ENCODE measurements around the gene SMARCA2.
"Not testable (repeated sequence)": the region's sequence is repeated elsewhere in the genome, so short reads cannot be mapped to it uniquely, and the experiment has no call there.

The SMARCA2 gene

DNA sequence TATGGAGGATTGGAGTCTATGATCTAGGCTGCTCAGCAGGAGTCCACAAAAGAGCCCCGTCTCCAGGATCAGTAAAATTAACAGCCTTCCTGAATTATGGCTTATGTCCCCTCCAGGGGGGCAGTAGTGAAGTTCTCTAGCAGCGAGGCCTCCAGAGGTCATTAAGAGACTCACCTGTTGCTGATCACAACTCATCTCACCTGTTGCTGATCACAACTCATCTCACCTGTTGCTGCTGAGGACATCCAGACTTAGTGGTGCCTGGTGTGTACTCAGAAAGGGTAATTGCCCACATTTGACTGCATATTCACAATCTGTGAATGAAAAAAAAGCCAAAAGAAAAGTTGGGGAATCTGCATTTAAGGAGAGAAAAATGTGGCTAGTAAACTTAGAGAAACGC, 129.5 kb downstream of the SMARCA2 start:
- no peak for DNase-seq (ENCODE audit: low spot score)

DNA sequence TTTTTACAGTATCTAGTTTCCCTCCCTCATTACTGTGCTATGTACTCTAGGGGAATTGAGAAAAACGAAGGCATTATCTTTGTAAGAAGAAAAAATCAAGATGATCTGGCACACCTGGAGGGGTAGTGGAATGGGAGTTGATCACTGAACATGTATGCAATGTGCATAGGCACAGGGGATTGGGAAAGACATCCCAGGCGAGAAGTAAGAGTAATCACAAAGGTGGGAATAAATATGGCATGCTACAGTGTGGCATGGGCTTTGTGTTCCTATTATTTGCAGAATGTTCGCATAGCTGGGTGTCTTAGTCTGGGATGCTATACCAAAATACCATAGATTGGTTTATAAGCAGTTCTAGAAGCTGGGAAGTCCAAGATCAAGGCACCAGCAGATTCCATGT, 130.6 kb downstream of the SMARCA2 start:
- DNase-seq (ENCODE audit: low spot score): no peak

DNA sequence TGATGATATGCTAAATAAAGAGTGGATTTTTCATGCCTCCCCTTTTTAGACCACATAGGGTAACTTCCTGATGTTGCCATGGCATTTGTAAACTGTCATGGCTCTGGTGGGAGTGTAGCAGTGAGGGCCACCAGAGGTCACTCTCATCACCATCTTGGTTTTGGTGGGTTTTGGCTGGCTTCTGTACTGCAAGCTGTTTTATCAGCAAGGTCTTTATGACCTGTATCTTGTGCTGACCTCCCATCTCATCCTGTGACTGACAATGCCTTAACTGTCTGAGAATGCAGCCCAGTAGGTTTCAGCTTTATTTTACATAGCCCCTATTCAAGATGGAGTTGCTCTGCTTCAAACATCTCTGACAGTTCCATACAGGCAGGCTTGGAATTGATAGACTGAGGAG, 131.6 kb downstream of the SMARCA2 start:
- DNase-seq (ENCODE audit: low spot score): not testable (repeated sequence)

DNA sequence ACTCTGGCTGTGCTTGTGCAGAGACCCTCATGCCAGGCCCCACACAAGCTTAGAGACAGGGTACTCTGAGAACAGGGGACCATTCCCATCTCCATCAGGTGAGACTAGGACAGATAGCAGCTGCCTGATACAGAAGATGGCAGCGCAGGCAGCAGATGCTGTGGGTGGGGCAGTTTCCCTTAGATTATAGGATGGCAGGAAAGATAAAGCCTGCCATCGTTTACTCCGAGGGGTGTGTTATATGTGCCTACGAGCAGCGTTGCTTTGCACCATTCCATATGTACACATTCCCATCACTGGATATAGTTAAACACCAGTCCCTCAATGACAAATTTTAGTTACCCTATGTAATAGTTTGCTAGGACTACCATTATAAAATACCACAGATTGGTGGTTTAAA, 135.2 kb downstream of the SMARCA2 start:
- DNase-seq (ENCODE audit: low spot score): no peak

DNA sequence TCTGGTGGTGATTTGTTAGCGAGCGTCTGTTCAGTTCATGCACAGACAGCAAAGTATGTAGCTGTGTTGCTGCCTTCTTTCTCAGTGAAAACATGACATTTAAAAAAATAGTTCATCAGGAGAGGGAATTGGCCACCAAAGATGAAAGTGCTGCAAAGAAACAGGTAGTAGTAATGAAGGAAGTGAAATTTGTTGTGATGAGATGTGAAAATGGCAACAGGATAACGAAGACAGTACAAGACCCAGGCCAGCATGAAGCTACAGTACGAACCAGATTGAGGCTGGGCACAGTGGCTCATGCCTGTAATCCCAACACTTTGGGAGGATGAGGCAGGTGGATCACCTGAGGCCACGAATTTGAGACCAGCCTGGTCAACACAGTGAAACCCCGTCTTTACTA, 136.0 kb downstream of the SMARCA2 start:
- DNase-seq (ENCODE audit: low spot score): no peak

DNA sequence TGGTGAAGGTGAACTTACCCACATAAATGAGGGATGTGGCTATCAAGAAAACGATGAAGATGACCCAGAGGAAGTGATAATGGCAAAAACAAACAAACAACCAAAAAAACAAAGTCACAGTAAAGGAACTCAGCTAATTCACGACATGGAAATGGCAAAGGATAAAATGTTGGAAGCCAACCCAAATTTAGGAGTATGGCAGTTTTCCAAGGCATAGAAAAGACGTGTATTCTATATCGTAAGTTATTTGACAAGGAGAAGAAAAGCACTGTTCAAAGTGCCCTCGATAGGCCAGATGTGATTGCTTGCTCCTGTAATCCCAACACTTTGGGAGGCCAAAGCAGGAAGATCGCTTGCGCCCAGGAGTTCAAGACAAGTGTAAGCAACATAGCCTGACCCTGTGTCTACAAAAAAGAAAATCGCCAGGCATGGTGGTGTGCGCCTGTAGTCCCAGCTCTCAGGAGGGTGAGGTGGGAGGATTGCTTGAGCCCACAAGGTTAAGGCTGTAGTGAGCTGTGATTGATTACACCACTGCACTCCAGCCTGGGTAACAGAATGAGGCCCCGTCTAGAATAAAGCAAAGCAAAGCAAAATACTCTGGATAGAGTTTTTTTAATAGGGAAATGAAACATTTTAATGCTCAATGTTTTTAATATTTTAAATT, 138.0 kb downstream of the SMARCA2 start:
- no peak for DNase-seq (ENCODE audit: low spot score)

DNA sequence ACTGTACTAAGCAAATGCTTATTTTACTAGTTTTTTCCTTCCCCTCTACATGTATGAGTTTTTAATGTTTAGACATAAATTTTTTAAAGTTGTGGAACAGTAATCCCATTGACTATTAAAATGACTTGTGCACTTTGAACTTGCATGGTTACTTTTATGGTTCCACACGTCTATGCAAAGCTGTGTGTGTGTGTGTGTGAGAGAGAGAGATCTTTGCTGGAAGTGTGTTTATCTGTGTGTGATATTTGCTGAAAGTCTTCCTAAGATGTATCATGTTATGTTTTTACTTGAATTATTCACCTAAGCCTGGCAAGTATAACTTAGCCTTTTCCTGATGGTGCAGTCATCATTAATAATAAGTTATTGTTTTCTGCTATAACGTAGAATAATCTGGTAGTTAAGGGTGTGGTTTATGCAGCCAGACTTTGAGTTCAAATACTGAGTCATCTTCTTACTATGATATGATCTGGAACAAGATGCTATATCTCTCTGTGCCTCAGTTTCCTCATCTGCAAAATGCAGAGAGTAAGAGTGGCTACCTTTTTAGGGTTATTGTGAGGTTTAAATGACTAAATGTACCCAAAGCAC, 138.6 kb downstream of the SMARCA2 start:
- no peak for DNase-seq (ENCODE audit: low spot score)

DNA sequence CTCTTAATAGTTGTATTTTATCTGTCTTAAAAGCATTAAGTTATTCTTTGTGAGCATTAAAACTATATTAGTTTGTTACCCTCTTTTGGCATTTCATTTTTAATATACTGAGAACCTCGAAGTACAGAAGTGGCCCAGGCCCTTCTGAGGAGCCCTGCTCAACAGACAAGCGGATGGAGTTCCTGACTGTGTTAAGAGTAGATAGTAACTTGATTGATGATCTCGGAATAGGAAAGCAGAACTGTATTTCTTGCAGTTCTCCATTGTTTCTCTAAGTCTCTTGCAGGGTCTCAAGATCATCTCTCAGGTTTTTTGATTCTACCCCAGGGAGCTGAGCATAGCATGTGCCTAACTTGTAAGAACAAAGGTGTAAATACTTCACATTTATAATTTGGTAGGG, 139.6 kb downstream of the SMARCA2 start:
- no peak for DNase-seq (ENCODE audit: low spot score)

DNA sequence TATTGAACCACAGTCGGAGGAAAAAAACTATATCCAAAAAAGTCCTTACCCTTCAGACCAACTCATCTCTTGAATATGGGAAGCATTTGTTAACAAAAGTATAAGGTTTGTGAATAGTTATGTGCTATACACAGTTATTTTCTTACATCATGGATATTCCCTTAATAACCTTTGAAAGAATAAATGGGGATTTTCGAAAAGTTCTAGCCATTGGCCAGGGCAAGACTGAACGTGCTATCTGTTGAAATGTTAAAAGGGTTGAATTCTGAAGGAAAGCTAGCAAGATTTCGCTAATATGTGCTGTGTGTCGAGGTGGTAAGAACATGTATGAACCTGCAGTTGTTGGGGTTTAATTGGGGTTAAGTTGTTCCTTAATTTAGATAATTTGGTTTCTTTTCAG, 140.8 kb downstream of the SMARCA2 start:
- no peak for DNase-seq (ENCODE audit: low spot score)

DNA sequence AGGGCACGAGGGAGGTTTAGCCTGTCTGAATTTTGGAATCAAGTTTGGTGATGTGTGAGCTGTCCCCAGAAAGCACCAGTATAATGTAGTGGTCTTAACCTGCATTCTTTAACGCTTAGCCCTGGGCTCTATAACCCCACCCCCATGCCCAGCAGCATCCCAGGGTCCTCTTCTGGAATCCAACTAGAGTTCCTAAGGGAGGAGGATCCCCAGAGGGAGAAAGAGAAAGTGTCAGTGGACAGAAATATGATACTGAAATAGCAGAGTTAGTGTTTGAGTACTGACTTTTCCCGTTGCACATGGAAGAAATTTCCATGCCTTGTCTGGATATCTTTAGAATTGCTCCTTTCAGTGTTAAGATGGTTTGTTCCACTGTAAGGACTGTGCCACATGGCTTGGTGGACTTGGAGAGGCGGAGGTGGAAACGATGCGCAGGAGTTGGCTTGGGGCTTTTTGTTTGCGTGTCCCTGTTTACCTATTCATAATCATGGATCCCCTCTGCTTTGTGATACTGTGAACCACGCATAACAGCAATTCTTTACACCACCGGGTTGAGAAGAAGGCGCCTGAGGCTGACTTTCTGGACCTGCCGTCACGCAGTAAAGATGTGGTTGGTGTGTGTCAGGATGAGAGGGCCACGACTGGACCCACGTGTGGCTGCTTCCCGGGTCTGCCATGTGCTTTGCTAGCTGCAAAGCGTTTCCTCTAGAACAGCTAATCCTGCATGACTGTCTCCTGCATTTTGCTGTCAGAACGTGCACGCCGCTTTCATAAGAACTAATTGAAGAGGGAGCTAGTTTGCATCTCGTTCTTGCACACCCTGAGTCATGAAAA, 142.3 kb downstream of the SMARCA2 start:
- peak; percentile 34 for DNase-seq (ENCODE audit: low spot score)

DNA sequence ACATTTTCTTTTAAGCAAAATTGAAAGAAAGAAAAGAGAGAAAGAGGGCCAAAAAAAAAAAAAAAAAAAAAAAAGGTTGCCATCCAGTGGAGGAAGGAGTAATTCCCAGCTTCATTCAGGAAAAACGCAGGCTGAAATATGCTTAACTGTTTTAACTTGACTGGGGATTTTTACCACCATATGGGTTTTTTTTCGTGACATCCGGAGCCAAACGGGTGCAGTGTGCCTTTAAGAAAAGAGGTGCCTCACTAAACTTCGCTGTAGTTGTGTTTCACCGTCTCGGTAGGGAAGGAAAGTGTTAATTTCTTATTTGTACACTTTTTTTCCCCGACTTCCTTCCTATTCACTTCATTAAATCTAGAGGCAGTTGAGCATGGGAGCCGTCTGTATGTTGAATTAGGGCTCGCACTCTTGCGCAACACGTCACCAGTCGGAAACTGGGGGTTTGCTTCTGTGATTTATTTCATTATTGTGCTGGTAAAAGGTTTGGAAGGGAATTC, 143.0 kb downstream of the SMARCA2 start:
- peak; percentile 49 for DNase-seq (ENCODE audit: low spot score)

DNA sequence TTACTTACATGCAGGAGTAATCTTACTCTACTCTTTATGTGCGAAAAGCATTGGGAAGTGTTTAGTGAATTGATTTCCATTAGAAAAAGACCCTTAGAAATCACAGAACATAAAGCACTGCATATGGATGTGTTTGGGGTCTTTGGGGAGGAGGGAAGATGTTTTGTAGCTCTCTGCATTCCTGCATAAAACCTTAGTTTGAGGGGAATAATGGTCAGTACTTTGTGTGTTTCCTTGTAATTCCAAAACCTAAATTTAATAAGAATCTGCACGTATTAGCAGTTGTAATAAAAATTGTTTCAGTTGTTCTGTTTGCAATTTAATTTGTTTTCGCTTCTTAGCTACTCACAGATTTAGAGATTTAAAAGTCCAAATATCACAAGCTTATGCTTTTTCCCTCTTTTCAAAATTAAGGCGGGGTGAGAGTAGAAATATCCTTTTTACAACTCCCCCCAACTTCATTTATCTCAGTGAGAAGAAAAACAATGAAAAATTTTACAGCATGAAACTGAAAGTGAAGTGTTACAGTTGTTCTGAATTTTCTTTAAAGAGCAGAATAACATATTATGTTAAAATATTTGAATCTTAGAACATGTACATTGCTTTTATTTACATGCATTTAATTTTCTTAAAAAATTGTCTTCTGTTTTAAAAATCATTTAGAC, 143.8 kb downstream of the SMARCA2 start:
- no peak for DNase-seq (ENCODE audit: low spot score)

DNA sequence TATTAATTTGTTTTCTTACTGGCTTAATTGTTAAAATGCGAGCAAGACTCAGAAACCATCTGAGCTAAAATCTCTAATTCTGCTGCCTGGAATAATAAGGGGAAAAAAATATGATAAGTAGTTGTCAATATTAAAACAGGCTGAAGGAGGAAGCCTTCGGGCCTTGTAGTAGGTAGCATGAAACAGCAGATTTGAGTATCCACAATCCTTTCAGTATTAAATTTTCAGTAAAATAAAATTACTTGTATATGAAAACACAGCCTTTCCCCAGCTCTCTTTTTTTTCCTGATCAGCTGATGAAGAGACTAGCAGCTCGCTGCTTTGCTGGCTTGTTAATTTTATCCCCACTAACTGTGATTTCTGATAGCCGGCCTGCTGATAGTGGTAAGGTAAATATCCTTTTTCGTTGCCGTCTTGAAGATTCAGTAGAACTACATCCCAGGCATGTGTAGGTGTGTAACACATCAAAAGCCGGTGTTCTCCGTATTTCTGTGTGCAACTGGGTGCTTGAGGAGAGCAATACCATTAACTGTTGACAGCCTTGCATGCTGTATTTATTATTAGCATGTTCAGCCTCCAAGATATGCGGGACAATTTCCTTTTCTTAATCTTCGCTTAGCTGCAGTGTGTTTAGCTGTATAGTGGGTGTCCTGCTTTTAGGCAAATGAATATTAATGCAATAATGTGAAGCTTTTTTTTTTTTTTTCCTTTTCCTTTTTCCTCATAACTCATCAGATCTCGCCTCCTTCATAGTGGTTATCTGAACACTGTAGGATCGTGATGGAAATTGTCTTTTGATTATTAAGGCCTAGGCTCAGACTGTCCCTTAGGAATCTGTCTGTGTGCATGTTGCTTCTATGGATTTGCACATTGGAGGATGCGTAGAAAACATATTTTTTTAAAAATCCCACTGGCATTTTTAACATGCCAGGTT, 144.6 kb downstream of the SMARCA2 start:
- peak; percentile 51 for DNase-seq (ENCODE audit: low spot score)

DNA sequence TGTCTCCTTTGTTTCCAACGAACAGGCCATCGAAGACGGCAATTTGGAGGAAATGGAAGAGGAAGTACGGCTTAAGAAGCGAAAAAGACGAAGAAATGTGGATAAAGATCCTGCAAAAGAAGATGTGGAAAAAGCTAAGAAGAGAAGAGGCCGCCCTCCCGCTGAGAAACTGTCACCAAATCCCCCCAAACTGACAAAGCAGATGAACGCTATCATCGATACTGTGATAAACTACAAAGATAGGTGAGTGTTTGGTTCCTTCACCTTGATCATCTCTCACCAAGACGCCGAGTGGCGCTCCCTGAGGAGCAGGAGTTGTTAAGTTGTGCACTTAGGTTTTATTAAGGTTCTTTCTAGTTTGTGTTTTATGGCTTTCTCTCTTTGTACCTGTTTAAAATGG, 146.5 kb downstream of the SMARCA2 start:
- no peak for DNase-seq (ENCODE audit: low spot score)

DNA sequence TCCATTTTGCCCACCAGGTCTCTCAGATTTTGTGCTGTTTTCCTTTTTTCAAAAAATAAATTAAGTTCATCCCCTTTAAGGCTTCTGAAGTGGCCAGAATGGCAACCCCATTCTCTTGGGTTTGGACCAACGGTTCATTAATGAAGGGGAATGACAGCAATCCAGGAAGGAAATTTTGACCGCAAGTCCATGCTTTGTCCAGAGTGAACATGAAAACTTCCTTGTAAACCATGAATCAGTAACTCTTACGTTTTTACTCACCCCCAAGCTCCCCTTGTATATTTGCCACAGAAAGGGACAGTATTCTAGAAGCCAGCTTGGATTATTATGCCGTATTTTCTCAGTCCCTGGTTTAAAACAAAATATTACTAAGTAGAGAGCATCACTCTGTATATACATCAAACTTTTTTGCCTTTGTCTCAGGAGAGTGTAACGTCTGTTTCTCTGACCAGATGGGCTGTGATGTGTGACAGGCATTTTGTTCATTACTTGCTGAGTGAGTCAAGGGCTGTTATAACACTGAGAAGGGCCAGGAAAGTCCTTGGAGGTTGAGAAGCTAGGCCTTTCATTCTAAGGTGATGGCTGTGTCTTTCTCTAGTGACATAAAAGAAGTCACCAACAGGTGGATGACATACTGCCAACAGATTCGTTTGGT, 148.2 kb downstream of the SMARCA2 start:
- no peak for DNase-seq (ENCODE audit: low spot score)

DNA sequence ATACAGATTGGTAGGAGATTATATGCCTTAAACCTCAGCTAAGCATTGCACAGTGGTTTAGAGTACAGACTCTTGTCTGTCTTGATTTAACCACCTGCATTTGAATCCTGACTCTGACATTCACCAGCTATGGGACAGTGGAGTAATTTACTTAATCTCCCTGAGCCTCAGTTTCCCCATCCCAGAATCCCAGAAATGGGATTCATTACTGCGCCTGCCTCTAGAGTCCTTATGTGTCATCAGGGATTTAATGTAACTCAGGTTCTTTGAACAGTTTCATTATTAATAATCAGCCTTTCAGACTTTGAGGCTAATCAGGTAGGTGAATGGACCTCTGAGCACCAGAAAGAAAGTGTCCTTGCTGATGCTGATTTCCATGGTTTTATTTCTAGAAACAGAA, 149.1 kb downstream of the SMARCA2 start:
- no peak for DNase-seq (ENCODE audit: low spot score)

DNA sequence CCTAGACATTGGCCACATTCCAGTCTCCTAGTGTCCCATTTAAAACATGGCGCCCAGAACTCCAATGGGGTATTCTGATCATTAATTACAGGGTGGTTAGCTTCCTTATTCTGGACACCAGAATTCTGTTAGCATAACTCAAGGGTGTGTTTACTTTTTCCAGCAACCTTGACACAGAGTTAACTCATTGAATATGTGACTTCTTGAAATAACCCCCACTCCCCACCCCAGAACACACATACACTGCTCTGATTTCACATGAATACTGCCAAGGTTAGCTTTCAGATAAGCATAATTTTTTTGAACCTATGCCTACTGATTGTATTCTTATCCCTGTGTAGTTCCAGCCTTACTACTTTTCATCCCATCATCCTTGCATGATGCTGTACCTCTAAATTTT, 151.1 kb downstream of the SMARCA2 start:
- DNase-seq (ENCODE audit: low spot score): no peak

DNA sequence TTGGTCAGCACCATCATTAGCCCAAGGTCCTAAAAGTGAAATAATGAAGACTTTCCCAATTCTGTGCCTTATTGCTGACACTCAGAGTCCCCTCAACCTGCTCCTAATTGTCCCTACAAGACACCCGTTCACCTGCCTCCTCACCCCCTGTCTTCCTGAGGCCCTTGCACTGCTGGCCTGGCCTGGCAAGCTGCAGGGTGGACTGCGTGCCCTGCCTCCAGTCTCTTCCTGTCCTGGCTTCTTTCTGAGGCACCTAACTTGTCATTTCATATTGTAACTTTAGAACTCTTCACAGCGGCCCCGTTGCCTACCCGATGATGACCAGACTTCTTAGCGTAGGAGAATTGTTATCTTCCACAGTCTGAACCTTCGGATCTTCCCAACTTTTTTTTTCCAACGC, 153.9 kb downstream of the SMARCA2 start:
- DNase-seq (ENCODE audit: low spot score): no peak

DNA sequence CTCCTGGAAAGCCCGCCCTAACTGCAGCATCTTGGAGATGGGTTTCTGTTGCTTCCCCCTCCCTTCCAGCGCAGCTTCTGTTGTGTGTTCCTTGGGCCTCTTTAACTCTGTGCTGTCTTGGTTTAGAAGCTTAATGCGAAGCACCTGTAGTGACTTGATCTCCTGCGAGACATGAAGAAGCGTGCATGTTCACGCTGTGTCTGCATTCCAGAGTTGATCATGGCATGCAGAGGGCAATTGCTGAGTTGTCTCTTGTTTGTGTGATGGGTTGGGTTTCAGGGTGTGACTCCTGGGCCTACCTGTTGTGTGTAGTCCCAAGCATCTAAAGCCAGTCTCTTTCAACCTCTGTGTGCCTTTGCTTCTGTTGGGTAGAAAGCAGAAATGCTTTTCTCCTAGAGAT, 155.6 kb downstream of the SMARCA2 start:
- no peak for DNase-seq (ENCODE audit: low spot score)

DNA sequence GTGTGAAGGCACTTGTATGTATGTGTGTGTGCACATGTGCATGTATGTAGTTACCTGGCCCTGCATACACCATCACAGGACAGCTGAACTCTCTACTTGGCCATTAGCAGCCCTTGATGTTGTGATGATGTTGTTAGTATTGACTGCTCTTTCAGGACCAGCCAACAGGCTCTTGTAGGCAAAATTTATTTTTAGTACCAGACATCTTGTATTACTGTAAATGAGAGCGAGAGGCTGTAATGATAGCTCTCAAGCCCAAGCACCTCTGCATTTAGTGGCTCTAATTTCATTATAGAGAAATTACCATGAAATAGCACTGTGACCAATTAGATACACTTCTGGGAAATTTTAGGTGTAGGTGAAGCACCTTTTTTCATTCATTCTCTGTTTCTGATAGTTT, 158.0 kb downstream of the SMARCA2 start:
- DNase-seq (ENCODE audit: low spot score): no peak

DNA sequence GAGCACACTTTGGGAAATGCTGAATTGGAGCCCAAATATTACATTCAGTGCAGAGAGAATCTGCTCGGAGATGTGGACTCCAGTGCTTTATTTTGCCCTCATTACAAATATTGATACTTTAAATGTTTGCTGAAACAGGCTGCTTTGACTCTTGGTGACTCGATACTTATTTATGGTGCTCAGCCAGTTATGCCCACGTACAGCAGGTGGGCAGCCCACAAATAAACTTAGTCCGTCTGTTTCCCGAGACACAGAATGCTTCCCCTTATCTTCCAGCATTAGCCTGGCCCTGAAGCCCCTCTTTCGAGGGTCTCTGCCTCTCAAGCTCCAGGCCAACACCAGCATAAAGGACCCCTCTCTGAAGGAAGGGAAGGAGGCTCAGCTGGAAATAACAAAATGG, 158.7 kb downstream of the SMARCA2 start:
- no peak for DNase-seq (ENCODE audit: low spot score)

All from putamen (tissue), 1 donor.